HG03159 (cell line): Measurements from ENCODE around the gene E2F8.

Source experiments
- ATAC-seq: cut with Tn5 transposase; IDR thresholded peaks from one replicate; pipeline ENCODE4 v1.9.1; 2021; ENCODE audit warnings: mild to moderate bottlenecking, moderate library complexity; ENCODE audit not compliant: unreplicated experiment

Gene E2F8

GRCh38 chr11:19225581-19225980, 15.2 kb downstream of the E2F8 start:
- no peak for ATAC-seq

GRCh38 chr11:19225123-19225522, 15.6 kb downstream of the E2F8 start:
- ATAC-seq: no peak

- no peak for ATAC-seq
Measured at GRCh38 chr11:19220903-19221724, 19.6 kb downstream of the E2F8 start.

- ATAC-seq: no peak
Measured at GRCh38 chr11:19218786-19219460, 21.8 kb downstream of the E2F8 start.

- ATAC-seq: no peak
Measured at GRCh38 chr11:19218216-19218615, 22.5 kb downstream of the E2F8 start.

GRCh38 chr11:19216709-19217374, 23.9 kb downstream of the E2F8 start:
- ATAC-seq: no peak

GRCh38 chr11:19216021-19216420, 24.7 kb downstream of the E2F8 start:
- no peak for ATAC-seq

GRCh38 chr11:19209617-19210370, 31.0 kb downstream of the E2F8 start:
- no peak for ATAC-seq

GRCh38 chr11:19208959-19209546, 31.7 kb downstream of the E2F8 start:
- ATAC-seq: no peak

- ATAC-seq: no peak
Measured at GRCh38 chr11:19208181-19208580, 32.6 kb downstream of the E2F8 start.

- ATAC-seq: no peak
Measured at GRCh38 chr11:19204836-19205235, 35.9 kb downstream of the E2F8 start.

- ATAC-seq: no peak
Measured at GRCh38 chr11:19201737-19202605, 38.8 kb downstream of the E2F8 start, which contains the start of gene CSRP3. TSS of gene CSRP3 (minus strand) at chr11:19201983. CDS start at chr11:19192448, 9,535 bp downstream.

GRCh38 chr11:19200410-19201201, 40.1 kb downstream of the E2F8 start:
- no peak for ATAC-seq

- no peak for ATAC-seq
Measured at GRCh38 chr11:19199771-19200170, 41.0 kb downstream of the E2F8 start.

GRCh38 chr11:19199048-19199447, 41.7 kb downstream of the E2F8 start:
- no peak for ATAC-seq

GRCh38 chr11:19196432-19196831, 44.3 kb downstream of the E2F8 start:
- ATAC-seq: no peak

GRCh38 chr11:19194620-19195308, 46.0 kb downstream of the E2F8 start:
- ATAC-seq: no peak

- ATAC-seq: no peak
Measured at GRCh38 chr11:19193916-19194315, 46.8 kb downstream of the E2F8 start.
